GM12874 (cell line): Measurements from ENCODE around the gene GPR4.

ENCODE experiments used
- CTCF ChIP-seq: IDR thresholded peaks from 2 replicates; pipeline ENCODE4 v1.5.1; 2011; ENCODE audit warnings: low read depth, mild to moderate bottlenecking, control low read depth, low read length, moderate library complexity; ENCODE audit not compliant: insufficient read depth

Gene GPR4

GRCh38 chr19:45601524-45602374 is at the start of gene GPR4:
Gene GPR4, minus strand, starts transcription at chr19:45602212. Its CDS starts 10,346 bp downstream, at chr19:45591866.
- TF ChIP-seq CTCF, result no peak

- no peak for TF ChIP-seq CTCF
Measured at GRCh38 chr19:45650722-45651121, 48.7 kb upstream of the GPR4 start.

GRCh38 chr19:45646345-45646698 is 44.3 kb upstream of the GPR4 start:
- no peak for TF ChIP-seq CTCF

GRCh38 chr19:45645631-45646344 is 43.8 kb upstream of the GPR4 start:
- no peak for TF ChIP-seq CTCF

- TF ChIP-seq CTCF, result no peak
Measured at GRCh38 chr19:45645068-45645630, 43.1 kb upstream of the GPR4 start.

- TF ChIP-seq CTCF, result no peak
Measured at GRCh38 chr19:45643927-45644771, 42.1 kb upstream of the GPR4 start.
